ENCODE results near the gene CKS2.

Gene CKS2

DNA sequence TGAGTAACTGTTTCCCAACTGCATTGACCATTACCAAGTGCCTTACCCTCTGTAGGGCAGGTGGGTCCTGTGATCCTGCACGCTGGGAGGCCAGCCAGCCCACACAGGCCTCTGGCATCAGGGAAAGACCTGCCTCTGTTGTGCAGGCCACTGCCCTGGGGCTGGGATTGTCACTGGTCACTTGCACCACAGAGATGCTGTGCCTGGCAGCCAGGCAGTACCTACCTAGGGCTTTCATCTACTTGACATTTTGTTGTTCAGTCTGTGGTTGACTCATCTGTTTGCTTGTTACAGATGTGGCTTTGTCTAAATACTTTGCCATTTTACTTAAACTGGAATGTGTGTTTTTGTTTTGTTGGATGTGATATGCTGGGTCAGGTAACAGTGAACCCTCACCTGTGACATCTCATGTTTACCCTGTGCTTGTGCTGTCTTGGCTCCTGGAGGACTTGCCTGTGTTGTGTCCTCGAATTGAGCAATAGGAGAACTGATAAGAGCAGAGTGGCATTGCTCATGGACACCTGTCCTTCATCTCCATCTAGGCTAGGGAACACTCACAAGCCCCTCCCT lies 40.1 kb downstream of the CKS2 start:
- FAIRE-seq, result no peak
- TF ChIP-seq, protein P1, sequence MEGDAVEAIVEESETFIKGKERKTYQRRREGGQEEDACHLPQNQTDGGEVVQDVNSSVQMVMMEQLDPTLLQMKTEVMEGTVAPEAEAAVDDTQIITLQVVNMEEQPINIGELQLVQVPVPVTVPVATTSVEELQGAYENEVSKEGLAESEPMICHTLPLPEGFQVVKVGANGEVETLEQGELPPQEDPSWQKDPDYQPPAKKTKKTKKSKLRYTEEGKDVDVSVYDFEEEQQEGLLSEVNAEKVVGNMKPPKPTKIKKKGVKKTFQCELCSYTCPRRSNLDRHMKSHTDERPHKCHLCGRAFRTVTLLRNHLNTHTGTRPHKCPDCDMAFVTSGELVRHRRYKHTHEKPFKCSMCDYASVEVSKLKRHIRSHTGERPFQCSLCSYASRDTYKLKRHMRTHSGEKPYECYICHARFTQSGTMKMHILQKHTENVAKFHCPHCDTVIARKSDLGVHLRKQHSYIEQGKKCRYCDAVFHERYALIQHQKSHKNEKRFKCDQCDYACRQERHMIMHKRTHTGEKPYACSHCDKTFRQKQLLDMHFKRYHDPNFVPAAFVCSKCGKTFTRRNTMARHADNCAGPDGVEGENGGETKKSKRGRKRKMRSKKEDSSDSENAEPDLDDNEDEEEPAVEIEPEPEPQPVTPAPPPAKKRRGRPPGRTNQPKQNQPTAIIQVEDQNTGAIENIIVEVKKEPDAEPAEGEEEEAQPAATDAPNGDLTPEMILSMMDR (IDR thresholded peaks at IDR 0.05; ENCODE audit: insufficient read depth, missing control alignments), result no peak
- no peak for DNase-seq (ENCODE audit: insufficient read length, low spot score)

DNA sequence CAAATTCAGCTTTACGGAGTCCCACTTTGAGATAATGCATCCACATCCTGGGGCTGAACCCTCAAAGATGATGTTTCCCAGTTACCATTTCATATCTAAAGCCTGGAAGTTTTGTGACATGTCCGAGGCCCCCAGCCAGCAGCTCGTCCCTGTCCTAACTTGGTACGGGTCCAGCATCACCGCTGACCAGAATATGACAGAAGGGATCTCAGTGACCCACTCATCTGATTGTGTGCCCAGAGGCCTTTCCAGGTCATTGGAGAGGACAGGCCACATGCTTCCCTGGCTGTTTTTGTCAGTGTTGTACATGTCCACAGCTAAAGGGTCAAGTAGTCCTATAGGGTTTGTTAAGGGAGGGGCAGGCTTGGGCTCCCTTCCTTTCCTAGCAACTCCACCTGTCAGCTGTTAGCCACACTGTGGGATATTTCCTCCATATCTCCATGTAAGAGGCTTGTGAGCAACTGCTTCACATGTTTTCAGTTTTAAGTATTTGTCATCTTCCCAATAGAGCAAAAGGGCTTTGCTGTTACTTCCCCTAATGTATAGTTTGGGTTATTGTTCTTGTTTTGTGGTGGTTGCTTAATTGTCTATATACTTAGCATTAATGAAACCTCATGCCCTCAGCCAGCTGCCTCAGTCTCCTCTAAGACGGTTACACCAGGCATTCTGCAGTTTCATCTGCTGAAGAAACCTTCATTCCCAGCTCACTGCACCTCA lies 40.7 kb downstream of the CKS2 start:
- DNase-seq (ENCODE audit: insufficient read length, low spot score) (no peak), FAIRE-seq (no peak)
- TF ChIP-seq, protein P1 (IDR thresholded peaks at IDR 0.05; ENCODE audit: insufficient read depth, missing control alignments), result no peak

DNA sequence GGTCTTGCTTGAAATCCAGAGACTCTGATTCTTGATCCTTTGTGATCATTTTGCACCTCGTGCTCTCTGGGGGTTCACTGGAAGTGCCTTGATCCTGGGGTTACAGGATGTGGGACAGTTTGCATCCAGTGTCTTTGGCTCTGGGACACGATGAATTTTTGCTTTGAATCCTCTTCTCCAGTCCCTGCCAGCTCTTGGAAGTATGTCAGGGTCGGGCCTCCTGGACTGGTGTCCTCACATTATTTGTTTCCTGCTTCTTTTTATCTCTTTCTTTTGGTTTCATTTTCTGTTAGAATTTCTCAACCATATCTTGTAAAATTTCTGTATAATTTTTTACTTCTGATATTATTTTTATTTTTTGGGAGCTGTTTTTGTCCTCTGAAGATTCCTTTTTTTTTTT lies 41.5 kb downstream of the CKS2 start:
- TF ChIP-seq, protein P1 (IDR thresholded peaks at IDR 0.05; ENCODE audit: insufficient read depth, missing control alignments), result no peak
- FAIRE-seq (no peak), DNase-seq (ENCODE audit: insufficient read length, low spot score) (no peak)

DNA sequence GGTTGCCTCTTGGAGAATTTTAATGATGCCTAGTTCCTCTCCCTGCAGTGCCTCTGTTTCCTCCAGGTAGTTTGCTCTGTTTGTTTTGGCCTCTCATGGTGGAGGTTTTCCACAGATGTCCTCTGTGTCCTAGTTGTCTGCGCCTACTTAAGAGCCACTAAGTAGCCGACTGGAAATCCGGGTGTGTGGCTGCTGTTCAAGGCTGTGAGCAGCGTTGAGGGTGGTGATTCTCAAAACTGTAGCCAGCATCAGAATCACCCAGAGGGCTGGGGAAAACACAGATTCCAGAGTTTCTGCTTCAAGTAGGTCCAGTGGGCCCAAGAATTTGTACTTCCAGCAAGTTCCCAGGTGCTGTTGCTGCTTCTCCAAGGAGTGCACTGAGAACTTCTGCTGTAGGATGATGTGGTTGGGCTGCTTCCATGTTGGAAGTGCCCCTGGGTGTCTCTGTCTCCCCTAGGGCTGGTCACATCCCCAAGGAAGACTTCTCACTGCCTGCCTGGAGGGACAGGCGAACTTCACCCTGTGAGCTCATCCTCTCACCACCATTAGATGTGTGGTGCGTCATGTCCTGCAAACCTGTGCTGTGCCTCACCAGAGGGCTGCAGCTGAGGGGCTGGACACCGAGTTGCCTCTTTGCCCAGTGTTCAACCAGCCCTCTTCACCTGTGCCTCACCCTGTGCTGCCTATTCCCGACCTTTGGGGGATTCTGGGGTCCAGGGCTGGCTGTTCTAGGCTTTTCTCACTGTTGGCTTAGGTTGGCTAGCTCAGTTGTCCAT lies 42.1 kb downstream of the CKS2 start:
- DNase-seq (ENCODE audit: insufficient read length, low spot score) (no peak), FAIRE-seq (no peak)
- TF ChIP-seq, protein P1 (IDR thresholded peaks at IDR 0.05; ENCODE audit: insufficient read depth, missing control alignments), result no peak

DNA sequence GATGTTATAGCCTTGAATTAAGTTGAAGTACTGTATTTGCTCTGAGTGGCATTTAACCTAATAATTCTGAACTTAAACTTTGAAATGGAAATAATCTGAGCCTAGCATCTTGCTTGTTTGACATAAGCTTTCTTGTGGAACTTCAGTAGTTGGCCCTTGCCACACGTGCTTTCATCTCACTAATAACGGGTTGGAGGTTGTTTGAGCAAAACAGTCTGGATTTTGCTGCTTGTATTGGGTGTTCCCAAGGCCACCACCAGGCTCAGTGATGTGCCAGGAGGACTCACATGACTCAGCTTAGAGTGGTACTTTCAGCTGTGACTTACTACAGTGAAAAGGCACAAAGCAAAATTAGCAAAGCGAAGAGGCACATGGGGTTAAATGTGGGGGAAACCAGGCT lies 43.0 kb downstream of the CKS2 start:
- TF ChIP-seq, protein P1 (IDR thresholded peaks at IDR 0.05; ENCODE audit: insufficient read depth, missing control alignments), result no peak
- FAIRE-seq, result no peak
- DNase-seq (ENCODE audit: insufficient read length, low spot score), result no peak

DNA sequence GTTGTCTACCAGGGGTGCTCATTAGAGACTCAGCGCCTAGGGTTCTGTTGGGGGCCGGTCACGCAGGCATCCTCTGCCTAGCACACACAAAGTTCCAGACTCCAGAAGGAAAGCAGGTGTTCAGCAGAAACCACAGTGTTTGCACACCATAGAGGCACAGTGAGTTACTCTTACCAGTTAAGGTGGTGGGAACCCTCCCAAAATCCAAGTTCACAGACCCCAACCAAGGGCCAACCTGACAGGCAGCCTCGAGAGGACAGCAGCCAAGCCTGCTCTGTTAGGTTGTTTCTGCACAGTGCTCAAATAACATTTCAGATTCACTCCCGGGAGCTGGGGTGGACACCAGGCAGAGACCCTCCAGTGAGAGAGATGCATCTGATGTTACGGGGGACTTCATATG lies 43.5 kb downstream of the CKS2 start:
- DNase-seq (ENCODE audit: insufficient read length, low spot score) (no peak), FAIRE-seq (no peak)
- TF ChIP-seq, protein P1 (IDR thresholded peaks at IDR 0.05; ENCODE audit: insufficient read depth, missing control alignments), result no peak

All from D721Med (cell line).